Activated naive CD4-positive, alpha-beta T cell treated with Interleukin-2 at 50 U/mL for 16 hours (primary cell): ENCODE results near the gene ST7.
A peak's percentile ranks its signal among the peaks of the same experiment; 100 is the strongest.
"Not testable (repeated sequence)": the region's sequence is repeated elsewhere in the genome, so short reads cannot be mapped to it uniquely, and the experiment has no call there.

Source experiments
- DNase-seq: peaks from one replicate; pipeline ENCODE4 v3.0.0-alpha.2; 2020

The ST7 gene

DNA sequence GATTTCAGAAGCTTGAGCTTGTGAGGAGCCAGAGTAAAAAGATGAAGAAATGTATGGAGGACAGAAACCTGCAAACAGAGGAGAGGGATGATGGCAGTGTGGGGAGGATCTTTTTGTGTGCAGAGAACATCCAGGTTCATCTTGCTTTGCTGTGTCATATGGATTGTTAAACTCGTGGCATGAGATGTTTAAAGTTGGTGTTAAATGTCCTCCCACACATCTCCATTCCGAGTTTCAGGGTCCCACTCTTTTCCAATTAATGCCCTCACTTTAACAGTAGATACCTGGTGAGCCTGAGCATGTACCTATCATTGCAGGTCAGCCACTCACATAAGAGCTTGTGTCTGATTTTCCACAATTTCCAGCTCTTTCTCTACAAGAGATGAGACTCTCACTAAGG is 147.7 kb downstream of the ST7 start:
- no peak for DNase-seq

DNA sequence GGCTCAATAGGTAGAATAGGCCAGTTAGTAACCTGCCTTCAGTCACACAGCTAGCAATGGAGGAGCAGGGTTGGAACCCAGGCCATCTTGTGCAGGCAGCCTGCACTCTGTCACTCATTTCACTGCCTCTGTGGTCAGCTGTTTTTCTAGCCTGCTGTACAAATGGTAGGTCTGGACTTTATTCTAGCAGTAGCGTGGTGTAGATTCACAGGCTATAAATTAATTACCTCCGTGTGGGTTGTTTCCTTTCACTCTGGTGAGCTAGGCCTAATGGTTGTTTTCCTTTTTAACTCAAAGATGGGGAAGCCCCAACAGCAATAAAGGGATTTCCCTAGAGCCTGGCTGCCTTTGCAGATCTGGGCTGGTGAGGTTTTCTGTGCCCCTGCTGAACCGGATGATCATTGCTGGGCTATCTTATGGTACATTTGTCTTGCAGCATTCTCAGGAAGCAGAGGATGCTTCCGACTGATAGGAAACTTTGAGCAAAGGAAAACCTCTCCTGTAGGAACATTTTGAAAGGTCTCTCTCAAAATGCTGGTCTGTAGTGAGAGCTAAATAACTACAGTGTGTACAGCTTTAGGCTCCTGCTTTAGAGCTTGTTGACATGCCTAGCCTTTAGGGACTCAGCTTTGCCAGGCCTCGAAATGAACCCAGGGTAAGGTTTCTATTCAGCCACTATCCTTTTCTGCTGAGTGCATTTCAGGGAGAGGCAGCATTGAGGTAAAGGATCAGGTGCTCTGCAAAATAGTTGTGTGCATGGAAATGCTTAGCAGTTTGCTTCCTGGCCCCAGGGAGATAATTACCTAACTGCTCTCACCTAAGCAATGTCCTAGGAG is 157.4 kb downstream of the ST7 start:
- DNase-seq, result peak; percentile 45

DNA sequence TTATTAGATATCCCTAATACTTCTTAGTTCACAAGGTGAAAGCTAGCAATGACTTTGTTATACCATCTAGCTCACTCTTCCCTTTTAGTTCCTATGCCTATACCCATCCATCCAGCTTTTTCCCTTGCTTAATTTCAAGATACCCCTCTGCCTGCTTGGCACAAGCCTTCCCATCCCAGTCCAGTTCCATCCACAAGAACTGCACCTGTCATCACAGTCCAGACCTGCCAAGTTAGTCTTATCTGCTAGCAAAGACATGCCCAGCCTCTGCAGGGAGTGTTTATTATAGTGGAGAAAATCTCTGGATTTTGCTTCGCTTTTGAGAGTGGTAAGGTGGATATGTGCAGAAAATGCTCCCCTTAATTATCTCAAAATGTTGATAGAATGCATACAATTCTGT is 158.2 kb downstream of the ST7 start:
- DNase-seq, result no peak

DNA sequence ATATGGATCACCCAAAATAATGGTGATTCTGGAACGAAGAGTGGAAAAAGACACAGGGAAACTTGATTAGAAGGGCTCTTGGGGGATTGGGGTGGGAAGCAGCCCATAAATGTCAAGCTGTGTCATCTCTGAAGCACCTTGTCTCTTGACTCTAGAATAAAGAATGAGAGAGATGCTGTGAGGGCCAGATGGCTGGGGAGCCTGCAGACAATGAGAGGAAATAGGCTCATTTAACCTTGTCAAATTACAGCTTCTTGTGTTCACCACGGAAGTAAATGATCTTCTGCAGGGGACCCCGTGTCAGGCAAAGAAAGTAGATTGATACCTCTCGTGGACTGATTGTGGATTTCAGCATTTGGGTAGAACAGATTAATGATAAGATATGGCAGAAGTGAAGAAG is 159.3 kb downstream of the ST7 start:
- DNase-seq, result no peak

DNA sequence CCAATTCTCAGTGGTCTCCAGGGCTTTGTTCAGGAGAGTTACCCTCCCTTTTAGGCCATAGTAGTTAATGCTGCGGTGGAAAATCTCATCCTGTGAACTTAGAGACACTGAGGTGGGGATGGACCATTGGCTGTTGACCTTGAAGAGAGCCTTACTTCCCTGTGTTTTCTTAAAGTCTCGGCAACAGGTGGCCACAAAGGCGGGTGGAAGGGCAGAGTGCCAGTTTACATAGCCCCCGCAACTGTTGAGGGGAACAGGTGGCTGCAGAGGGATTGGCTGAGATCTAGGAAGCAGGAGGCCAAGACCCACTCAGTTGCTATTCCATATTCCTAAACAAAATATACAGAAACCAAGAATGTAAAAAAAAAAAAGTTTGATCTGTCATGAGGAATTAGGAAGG is 160.6 kb downstream of the ST7 start:
- no peak for DNase-seq

DNA sequence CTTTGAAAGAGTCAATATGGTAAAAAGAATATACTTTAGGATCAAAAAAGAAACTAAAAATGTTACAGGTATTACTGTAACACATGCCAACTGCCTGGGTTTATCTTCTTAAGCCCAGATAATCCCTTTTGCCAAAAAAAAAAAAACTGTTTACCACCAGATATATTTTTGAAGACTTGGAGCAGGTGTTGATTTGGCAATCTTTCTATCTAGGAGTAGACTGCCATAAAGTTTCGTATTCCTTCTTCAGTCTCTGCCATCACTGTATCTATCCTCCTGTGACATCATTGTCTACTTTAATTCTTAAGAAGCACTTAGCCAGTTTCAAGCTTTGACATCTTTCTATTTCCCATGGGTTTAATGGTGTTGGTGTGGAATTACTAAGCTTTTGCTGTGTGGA is 161.0 kb downstream of the ST7 start:
- DNase-seq, result no peak

DNA sequence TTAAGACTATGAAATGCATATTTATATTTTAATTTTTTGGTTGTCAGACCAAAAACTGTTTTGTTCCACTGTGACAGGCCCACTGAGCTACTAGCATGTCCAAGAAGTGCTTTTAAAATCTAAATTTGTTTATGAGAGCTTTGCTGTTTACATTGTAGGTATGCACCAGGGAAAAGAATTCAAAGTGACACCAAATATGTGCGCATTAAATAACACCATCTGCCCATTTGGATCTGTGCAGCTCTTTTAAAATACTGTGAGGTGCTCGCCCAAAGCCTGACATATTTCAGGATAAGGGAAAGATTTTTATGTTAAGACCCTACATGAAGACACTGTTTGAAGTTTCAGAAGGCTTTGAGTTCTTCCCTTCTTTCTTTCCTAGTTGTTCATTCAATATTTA is 162.9 kb downstream of the ST7 start:
- no peak for DNase-seq

DNA sequence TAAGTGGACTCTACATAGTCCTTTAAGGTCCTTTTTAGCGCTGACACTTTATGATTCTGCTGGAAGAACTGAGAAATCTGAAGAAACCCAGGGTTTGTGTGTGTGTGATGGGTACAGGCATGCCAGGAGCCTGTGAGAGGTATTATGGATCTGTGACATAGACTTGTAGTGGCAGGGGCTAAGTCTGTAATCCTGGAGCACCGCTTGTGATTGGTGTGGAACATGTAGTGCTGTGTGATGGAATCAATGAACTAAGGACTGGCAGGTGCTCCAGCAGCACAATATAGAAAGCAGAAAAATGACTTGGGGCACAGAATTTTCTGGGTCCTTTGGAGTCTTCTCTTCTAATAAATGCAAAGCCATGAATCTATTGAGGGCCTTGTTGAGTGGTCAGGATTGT is 163.9 kb downstream of the ST7 start:
- DNase-seq, result no peak

DNA sequence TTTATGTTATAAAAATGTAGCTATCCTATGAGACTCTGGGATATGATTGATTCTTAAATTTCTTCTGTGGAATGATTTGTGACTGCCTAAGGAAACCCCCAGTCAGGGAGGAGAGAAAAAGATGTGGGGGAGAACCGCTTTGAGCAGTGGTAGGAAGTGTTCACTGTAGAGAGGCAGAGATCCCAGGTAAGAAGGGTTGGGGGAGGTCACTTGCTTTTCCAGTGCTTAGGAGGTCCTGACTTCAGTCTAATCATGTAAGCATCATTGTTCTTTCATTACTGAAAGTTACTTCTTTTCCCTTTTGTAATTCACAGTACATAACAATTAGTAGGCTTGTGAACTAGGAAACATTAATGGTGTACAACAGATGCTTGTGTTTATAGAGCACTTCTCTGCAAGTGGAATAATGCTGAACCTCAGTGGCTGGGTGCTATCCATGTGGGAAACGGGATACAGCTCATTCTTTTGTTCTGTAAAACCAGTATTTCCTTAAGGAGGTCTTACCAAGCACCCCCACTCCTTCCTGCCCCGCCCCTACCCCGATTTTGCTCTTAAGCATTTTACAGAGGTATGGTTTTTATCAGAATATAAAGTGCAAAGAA is 165.4 kb downstream of the ST7 start:
- no peak for DNase-seq

DNA sequence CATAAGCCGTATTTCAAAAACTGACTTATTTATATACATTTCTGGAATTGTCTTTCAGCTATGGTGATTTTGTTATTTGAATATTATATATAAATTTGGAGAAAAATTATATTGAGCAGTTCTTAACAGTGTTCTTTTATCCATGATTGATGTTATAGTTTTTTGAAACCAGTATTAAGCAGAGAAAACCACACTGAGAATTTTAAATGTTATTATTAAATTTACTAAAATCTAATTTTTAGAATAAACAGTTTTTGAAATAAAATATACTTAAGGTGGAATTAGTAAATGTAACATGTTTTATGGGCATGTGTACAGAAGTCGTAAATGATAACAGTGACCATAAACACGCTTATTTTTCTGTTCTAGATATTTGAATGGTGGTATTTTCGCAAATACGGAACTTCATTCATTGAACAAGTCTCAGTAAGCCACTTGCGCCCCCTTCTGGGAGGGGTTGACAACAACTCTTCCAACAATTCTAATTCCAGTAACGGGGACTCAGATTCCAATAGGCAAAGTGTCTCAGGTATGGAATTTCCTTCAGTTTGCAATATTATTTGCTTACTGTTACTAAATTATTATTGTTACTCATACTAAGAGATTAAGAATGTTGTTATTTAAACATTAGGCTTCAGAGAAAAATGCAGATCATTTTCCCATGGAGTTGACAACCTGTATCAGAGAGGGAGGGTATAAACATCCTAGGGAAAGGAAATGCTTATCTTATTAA is 166.1 kb downstream of the ST7 start:
- peak; percentile 76 for DNase-seq

DNA sequence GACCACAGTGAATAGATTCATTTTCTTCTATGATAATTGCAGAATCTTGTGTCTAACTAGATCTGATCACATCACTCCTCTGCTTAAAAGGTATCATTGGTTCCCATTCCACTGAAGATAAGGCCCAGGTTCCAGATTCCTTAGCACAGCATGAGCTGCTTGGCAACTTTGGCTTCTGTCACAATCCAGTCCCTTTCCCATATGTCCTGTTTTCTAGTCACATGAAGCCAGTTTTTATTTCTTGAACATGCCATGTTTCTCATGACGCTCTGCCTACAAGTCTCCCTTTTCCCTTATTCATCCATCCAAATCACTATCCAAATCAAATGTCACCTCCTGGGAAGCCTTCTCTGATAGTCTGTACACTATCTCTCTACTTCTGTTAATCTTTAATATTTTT is 167.0 kb downstream of the ST7 start:
- DNase-seq, result not testable (repeated sequence)

DNA sequence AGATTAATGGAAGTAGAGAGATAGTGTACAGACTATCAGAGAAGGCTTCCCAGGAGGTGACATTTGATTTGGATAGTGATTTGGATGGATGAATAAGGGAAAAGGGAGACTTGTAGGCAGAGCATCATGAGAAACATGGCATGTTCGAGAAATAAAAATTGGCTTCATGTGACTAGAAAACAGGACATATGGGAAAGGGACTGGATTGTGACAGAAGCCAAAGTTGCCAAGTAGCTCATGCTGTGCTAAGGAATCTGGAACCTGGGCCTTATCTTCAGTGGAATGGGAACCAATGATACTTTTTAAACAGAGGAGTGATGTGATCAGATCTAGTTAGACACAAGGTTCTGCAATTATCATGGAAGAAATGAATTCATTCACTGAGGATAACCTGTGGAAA is 168.7 kb downstream of the ST7 start:
- DNase-seq, result not testable (repeated sequence)

DNA sequence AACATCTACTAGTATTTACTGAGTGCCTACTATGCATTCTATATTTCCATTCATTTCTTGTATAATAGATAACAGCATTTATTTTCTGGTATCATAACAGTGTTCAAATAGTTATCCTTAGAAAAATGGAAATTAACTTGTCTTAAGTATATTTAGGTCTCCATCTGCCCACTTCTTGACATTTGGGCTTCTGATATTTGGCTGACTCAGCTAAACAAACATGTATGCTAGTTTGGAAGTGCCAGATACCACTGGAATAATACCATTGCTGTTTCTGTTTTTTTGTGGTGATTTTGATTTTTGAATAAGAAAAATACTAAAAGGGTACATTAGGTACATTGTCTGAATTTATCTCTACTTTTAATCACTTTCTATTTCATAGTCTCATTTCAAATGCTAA is 169.2 kb downstream of the ST7 start:
- DNase-seq, result no peak

DNA sequence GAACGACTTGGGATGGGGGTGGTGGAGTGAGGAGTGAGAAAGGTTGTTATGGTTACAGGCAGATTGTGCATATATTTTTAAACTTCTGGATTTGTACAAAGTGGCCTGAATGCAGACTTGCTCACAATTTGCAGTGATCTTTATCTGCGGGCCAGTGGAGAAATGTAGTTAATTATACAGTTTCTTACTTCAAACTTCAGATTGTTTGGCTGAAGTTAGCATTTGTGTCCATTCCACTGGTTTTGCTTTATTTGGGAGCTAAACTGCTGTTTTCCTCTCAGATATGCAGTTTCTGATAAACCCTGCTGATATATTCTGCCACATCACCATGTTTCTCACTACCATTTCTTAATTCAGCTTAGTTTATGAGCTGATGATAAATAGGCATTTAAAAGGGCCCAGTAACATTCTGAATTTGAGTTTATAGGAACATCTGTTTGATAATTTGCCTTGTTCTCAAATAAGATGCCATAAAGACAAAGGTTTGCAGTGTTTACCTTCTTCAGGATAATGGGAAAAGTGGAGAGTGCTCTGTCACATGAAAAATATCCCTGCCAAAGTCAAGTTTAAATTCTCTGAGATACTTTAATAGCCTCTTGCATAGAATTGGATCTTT is 170.1 kb downstream of the ST7 start:
- no peak for DNase-seq

DNA sequence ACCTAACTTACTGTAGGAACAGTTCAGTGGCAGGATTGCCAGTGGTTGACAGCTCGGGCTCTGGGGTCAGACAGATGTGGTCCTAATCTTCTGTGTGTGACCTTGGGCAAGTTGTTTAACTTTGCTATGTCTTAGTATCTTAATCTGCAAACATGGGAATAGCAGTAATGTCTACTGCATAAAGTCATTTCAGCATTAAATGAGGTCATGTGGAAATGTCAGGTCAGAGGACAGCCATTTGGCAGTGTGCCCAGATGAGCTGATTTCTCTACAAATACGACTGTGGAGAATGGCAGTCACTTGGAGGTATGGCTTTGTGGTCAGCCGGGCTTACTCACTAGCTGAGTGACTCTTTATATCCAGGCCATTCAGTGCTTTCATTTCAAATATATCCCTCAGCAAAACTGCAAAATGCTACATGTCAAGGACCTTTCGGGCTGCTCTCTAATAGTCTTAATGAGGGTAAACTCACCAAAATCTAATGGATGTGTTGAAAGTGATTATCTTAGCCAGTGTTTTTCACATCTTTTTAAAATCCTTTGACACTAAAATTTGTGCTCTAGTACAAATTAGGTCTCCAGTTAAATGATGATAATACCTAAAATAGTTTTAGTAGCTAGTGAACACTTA is 171.4 kb downstream of the ST7 start:
- DNase-seq, result peak; percentile 72

DNA sequence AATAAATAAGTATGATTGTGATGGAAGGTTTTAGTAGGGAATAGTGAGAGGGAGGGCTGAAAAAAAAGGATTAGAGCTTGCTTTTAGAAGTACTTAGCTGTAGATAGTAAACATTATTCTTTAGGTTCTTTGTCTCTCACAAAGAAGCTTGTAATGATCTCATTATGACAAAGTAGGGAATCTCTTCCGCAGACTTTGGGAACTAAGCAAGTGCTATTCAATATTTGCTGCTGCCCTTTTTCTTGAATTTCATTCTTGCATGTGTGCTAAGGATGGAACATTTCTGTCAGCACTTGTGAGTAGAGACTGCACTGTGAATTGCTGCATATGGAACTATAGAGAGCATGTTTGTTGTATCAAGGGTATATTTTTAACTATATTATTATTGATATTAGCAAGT is 173.4 kb downstream of the ST7 start:
- no peak for DNase-seq

DNA sequence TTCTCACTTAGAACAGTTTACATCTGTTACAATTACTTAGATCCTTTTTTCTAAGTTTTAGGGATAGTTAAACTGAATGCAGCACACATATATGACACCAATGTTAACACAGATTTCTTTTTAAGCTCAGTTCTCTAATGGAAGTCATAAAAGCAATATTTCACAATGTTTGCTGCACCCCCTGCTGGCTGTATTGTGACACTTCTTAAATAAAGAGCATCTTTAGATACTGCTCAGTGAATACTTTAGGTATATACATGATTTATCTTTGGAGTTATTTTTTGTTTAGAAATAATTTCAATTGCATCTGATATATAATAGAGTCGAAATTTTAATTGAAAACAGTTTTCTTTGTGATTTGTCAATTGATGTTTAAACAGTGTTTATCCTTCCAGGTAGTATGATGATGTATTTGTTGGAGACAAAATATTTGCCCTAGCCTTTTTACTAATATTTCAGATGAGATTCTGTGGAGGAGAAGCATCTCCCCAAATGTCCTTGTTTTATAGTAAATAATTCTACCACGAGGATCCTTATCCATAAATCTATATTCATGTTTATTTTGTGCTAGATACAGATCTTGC is 174.4 kb downstream of the ST7 start:
- peak; percentile 48 for DNase-seq

DNA sequence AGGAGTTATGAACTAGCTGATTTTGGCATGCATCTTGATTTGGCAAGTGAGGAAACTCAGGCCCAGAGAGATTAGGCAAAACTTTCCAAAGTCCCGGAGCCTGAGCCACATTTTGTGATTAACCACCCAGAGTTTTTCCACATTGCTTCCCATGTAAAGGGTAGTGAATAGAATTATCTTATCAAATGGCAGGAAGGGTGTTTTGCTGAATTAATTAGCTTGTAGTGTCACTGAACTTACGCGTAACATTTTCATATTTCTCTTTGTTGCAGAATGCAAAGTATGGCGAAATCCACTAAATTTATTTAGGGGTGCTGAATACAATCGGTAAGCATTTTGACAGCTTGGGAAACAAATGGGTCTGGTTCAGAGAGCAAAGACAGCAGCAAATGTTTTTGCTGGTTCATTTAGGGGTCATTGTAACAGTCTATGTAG is 176.2 kb downstream of the ST7 start:
- DNase-seq, result no peak

DNA sequence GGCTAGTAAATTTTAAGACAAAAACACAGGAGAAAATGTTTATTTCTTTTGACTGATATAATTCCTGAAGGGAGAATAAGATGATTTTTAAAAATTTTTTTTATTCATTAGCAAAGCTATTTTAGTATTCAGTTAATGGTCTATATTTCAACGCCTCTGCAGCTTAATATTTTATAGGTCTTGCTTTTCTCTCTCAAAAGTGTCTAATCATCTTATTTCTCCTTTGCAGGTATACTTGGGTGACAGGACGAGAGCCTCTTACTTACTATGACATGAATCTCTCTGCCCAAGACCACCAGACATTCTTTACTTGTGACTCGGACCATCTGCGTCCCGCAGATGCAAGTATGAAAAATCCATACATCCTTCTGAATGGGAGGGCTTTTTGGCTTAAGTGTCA is 177.0 kb downstream of the ST7 start:
- DNase-seq, result no peak

DNA sequence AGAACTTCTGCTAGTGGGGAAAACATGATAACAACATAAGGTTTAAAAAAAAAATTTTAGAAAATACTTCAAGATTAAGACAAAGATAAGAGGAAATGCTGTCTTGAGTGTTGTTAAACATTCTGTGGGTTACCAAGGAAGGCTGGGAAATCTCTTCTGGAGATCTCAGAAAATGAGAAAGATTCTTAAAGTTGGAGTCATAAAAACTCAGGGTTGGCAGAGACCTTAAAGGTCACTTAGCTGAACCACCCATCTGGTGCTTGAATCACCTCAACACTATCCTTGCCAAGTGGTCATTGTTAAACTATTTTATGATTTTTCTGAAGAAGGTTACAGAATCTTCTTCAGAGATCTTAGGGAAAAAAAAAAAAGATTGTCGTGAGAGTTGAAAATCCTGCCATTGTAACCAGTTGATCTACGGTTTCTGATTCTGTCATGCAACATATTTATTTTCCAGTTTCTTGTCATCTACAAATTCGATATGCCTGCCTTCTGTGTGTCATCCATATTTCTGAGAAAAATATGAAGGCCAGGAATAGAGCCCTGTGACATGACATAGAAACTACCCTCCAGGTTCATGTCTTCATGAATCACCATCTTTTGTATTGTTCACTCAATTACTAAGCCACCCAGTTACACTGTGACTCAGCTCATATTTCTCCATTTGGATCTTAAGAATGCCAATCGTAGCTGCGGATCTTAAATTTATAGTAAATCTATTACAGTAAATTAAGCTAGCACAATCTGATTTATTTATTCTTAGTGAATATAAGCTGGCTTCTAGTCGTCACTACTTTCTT is 179.2 kb downstream of the ST7 start:
- DNase-seq, result no peak

DNA sequence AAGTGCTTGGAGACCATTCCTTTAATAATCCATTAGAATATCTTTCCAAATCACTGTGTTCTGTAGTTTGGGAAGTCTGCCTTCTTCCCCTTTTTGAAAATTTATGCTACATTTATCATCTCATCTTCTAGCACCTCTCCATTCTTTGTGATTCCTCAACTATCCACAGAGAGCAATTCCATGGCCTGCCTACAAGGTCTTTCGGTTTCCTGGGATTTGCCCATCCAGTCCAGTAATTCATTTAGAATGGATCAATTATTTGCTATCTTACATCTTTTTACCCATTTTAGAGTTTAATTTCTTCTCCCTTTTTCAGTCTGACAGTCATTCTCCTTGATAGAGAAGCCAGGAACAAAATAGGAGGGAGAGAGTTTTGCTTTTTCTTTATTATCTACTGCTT is 179.8 kb downstream of the ST7 start:
- DNase-seq, result no peak

DNA sequence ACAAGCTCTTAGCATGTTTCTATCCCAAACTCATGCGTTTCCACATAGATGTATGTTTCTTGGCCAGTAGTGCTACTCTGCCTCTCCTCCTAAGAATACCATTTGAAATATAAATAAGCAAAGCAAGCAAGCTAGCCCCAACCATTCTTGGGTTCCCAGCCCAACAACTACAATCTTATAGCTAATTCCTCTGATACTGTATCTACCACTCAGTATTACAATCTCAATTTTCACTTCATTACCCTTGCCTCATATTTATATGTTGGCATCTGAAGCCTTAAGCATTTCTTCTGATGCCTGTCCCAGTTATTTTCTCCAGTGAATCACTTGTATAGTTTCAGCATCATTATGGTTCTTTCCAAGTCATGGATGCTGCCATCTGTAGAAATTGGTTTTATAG is 181.1 kb downstream of the ST7 start:
- no peak for DNase-seq
